ENCODE data around the gene PARP4. TPM values are rescaled to one million over a fixed set of nuclear protein-coding genes. Genes with fewer than 3 reads are reported as not detected.
"Not testable (repeated sequence)": the region's sequence is repeated elsewhere in the genome, so short reads cannot be mapped to it uniquely, and the experiment has no call there.

Gene PARP4
- total RNA-seq, 1 experiment from 2014 or later, result 76.0 TPM

- TF ChIP-seq RAD21 (IDR thresholded peaks at IDR 0.05; ENCODE audit: low read depth), result no peak
- TF ChIP-seq ATF3 (IDR thresholded peaks at IDR 0.05), result no peak
- peak; percentile 78 for TF ChIP-seq MAX (IDR thresholded peaks at IDR 0.05)
- peak; percentile 74 for TF ChIP-seq YY1 (IDR thresholded peaks at IDR 0.05; ENCODE audit: extremely low read depth, insufficient replicate concordance, low read depth, low read length)
Measured at GRCh38 chr13:24512197-24512907, at the start of gene PARP4 (continued).

- H3K9me3 ChIP-seq (ENCODE audit: control insufficient read depth in 1 of 2, insufficient read depth in 1 of 2, low read depth in 1 of 2, low read length in 2 of 2); CTCF ChIA-PET; H4K20me1 ChIP-seq (ENCODE audit: insufficient read depth); POLR2A ChIA-PET; H3K4me2 ChIP-seq (ENCODE audit: low read length); intact Hi-C loops (cut with micrococcal nuclease); H3K36me3 ChIP-seq (ENCODE audit: control insufficient read depth in 1 of 2, insufficient read depth in 2 of 2, low read length in 2 of 2); H3K4me3 ChIP-seq (replicated peaks in 1 of 2; ENCODE audit: low read depth in 1 of 2, low read length in 2 of 2); H3K27ac ChIP-seq (ENCODE audit: low read depth, low read length); H3K9me2 ChIP-seq (ENCODE audit: insufficient read depth); RAD21 ChIA-PET (ENCODE audit: low non-redundant PET in 1 of 2, low total read pairs in 2 of 2, uncharacterized antibody in 2 of 2, unreplicated experiment in 2 of 2); H3K79me2 ChIP-seq (ENCODE audit: insufficient read depth, low read length); H2AFZ ChIP-seq (ENCODE audit: low read depth, low read length, poor library complexity, severe bottlenecking); H3K27me3 ChIP-seq (ENCODE audit: insufficient read depth, low read length); ATAC-seq; DNase-seq (ENCODE audit: low read depth, low spot score); BruUV-seq (replicated peaks); H3K9ac ChIP-seq (ENCODE audit: low read length): not testable (repeated sequence)
- peaks cover 0 to 14% of the 10 kb centered on the region in 2 experiments; a peak in 2 of 4 replicates for H3K4me1 ChIP-seq (ENCODE audit: control insufficient read depth in 1 of 2, insufficient read depth in 2 of 2, low read length in 2 of 2)
Measured at GRCh38 chr13:24560579-24561187, 48.1 kb upstream of the PARP4 start.

GRCh38 chr13:24559431-24560218 is 47.0 kb upstream of the PARP4 start:
- H3K36me3 ChIP-seq (ENCODE audit: control insufficient read depth in 1 of 2, insufficient read depth in 2 of 2, low read length in 2 of 2); H3K27ac ChIP-seq (ENCODE audit: low read depth, low read length); H3K9me2 ChIP-seq (ENCODE audit: insufficient read depth); DNase-seq (ENCODE audit: low read depth, low spot score); H3K4me3 ChIP-seq (replicated peaks in 1 of 2; ENCODE audit: low read depth in 1 of 2, low read length in 2 of 2); H3K79me2 ChIP-seq (ENCODE audit: insufficient read depth, low read length); POLR2A ChIA-PET; H2AFZ ChIP-seq (ENCODE audit: low read depth, low read length, poor library complexity, severe bottlenecking); H3K27me3 ChIP-seq (ENCODE audit: insufficient read depth, low read length); ATAC-seq; H3K4me2 ChIP-seq (ENCODE audit: low read length); H3K9ac ChIP-seq (ENCODE audit: low read length); H3K9me3 ChIP-seq (ENCODE audit: control insufficient read depth in 1 of 2, insufficient read depth in 1 of 2, low read depth in 1 of 2, low read length in 2 of 2); RAD21 ChIA-PET (ENCODE audit: low non-redundant PET in 1 of 2, low total read pairs in 2 of 2, uncharacterized antibody in 2 of 2, unreplicated experiment in 2 of 2); H4K20me1 ChIP-seq (ENCODE audit: insufficient read depth); CTCF ChIA-PET; BruUV-seq (replicated peaks): not testable (repeated sequence)
- H3K4me1 ChIP-seq (ENCODE audit: control insufficient read depth in 1 of 2, insufficient read depth in 2 of 2, low read length in 2 of 2), result peaks cover 0 to 13% of the 10 kb centered on the region in 2 experiments; a peak in 2 of 4 replicates
- intact Hi-C loops (cut with micrococcal nuclease), result loop anchor here (5.0 kb wide), 1 partner anchor 237 kb away; no protein-coding TSS in a partner anchor

Measured in HCT116 (cell line).